A549 (cell line): ENCODE data around the gene SHISA8. TPM values are rescaled to one million over a fixed set of nuclear protein-coding genes. Genes with fewer than 3 reads are reported as not detected.

Experiments
- ATAC-seq, 2 experiments: fragments of 200-7000 bp in 1 of 2; fragments of >200 bp in 1 of 2; cut with Nextera tagmentation in 1 of 2; cut with Tn5 transposase in 1 of 2; 3 replicates each; pipeline versions ENCODE4 v1.8.0 to v1.9.1; 2018 to 2020; ENCODE audit warnings: mild to moderate bottlenecking in 1 of 2, moderate library complexity in 1 of 2
- CTCF ChIA-PET: fragments of 300-600 bp; sonication (Branson Sonifier 250); formaldehyde crosslinking; extraction: SDS; loops from one replicate; lab custom pipeline; 2021; ENCODE audit warnings: antibody characterized with exemption, inconsistent platforms; lab: Yijun Ruan, JAX
- POLR2A ChIA-PET: fragments of 350-600 bp; formaldehyde crosslinking; extraction: SDS; loops from one replicate; lab custom pipeline; 2021; ENCODE audit warnings: antibody characterized with exemption, inconsistent platforms; lab: Yijun Ruan, JAX
- DNase-seq, 2 experiments: peaks; one replicate each; pipeline versions ENCODE4 v3.0.0 to v3.0.0-alpha.2; 2011 to 2016; ENCODE audit warnings: low read depth in 1 of 2, low spot score in 1 of 2
- FAIRE-seq: peaks from 2 replicates; lab custom pipeline; 2011; peaks lifted over from hg19 to GRCh38; lab: Jason Lieb, UNC
- H3K27ac ChIP-seq, 2 experiments: fragments of >200 bp; sonication (Bioruptor Twin); formaldehyde crosslinking; 3 replicates each; pipeline ENCODE4 v1.5.1; 2016 to 2017
- H3K4me1 ChIP-seq: fragments of >200 bp; sonication (Bioruptor Twin); formaldehyde crosslinking; 3 replicates; pipeline ENCODE4 v1.6.1; 2016
- H3K4me2 ChIP-seq: fragments of >200 bp; sonication (Bioruptor Twin); formaldehyde crosslinking; 3 replicates; pipeline ENCODE4 v1.6.1; 2016
- H3K4me3 ChIP-seq: fragments of >200 bp; sonication (Bioruptor Twin); formaldehyde crosslinking; 3 replicates; pipeline ENCODE4 v1.5.1; 2016
- H3K9me3 ChIP-seq: fragments of >200 bp; sonication (Bioruptor Twin); formaldehyde crosslinking; 3 replicates; pipeline ENCODE4 v1.6.1; 2016
- ATOH8 ChIP-seq: fragments of 250-450 bp; sonication (Bioruptor Pico); IDR thresholded peaks from 2 replicates; pipeline ENCODE4 v1.5.0; 2020; ENCODE audit warnings: low read depth, mild to moderate bottlenecking, moderate library complexity
- BHLHE40 ChIP-seq: IDR thresholded peaks from 2 replicates; pipeline ENCODE4 v1.6.1; 2012; ENCODE audit warnings: low read depth, low read length, inconsistent platforms
- CBX8 ChIP-seq: fragments of 200-600 bp; sonication (generic); IDR thresholded peaks from 2 replicates; pipeline ENCODE4 v1.6.1; 2016
- CHD4 ChIP-seq: fragments of 200-600 bp; sonication (generic); IDR thresholded peaks from 2 replicates; pipeline ENCODE4 v1.6.1; 2016; ENCODE audit warnings: antibody characterized with exemption, mild to moderate bottlenecking, borderline replicate concordance
- EHF ChIP-seq: fragments of 250-450 bp; sonication (Bioruptor Pico); IDR thresholded peaks from 2 replicates; pipeline ENCODE4 v1.5.0; 2020; ENCODE audit warnings: mild to moderate bottlenecking
- EHMT2 ChIP-seq: fragments of 200-600 bp; sonication (generic); IDR thresholded peaks from 2 replicates; pipeline ENCODE4 v1.6.1; 2016; ENCODE audit warnings: antibody characterized with exemption, low read depth, mild to moderate bottlenecking, moderate library complexity
- FOSB ChIP-seq: fragments of 250-450 bp; sonication (Bioruptor Pico); IDR thresholded peaks from 2 replicates; pipeline ENCODE4 v1.5.0; 2020; ENCODE audit warnings: mild to moderate bottlenecking, moderate library complexity
- GATA3 ChIP-seq: IDR thresholded peaks from 2 replicates; pipeline ENCODE4 v1.6.1; 2012; ENCODE audit warnings: borderline replicate concordance
- HDAC2 ChIP-seq: fragments of 200-600 bp; sonication (generic); IDR thresholded peaks from 2 replicates; pipeline ENCODE4 v1.6.1; 2016
- HES2 ChIP-seq: fragments of >200 bp; sonication (Bioruptor Twin); formaldehyde crosslinking; IDR thresholded peaks from 2 replicates; pipeline ENCODE4 v1.6.1; 2016
- HMGXB4 ChIP-seq: fragments of 250-450 bp; sonication (Bioruptor Pico); IDR thresholded peaks from 2 replicates; pipeline ENCODE4 v1.5.0; 2021; ENCODE audit warnings: mild to moderate bottlenecking, moderate library complexity, borderline replicate concordance
- HOXA7 ChIP-seq: fragments of 250-450 bp; sonication (Bioruptor Pico); IDR thresholded peaks from 2 replicates; pipeline ENCODE4 v1.5.0; 2020; ENCODE audit warnings: mild to moderate bottlenecking, moderate library complexity
- HOXB5 ChIP-seq: fragments of 250-450 bp; sonication (Bioruptor Pico); IDR thresholded peaks from 2 replicates; pipeline ENCODE4 v1.5.0; 2020; ENCODE audit warnings: mild to moderate bottlenecking, moderate library complexity
- KDM1A ChIP-seq: fragments of 200-600 bp; sonication (generic); IDR thresholded peaks from 2 replicates; pipeline ENCODE4 v1.6.1; 2016; ENCODE audit warnings: low read depth, mild to moderate bottlenecking
- MAFK ChIP-seq: fragments of 450-650 bp; IDR thresholded peaks from 2 replicates; pipeline ENCODE4 v1.6.1; 2014; ENCODE audit not compliant: partially characterized antibody
- NFE2L2 ChIP-seq: fragments of 150-350 bp; conservative IDR thresholded peaks from 2 replicates; pipeline ENCODE4 v1.6.1; 2014; ENCODE audit warnings: low read length
- NPAS2 ChIP-seq: fragments of 250-450 bp; sonication (Bioruptor Pico); IDR thresholded peaks from 2 replicates; pipeline ENCODE4 v1.8.0; 2022; ENCODE audit warnings: mild to moderate bottlenecking, moderate library complexity, borderline replicate concordance
- POLR2AphosphoS2 ChIP-seq: conservative IDR thresholded peaks from 2 replicates; pipeline ENCODE4 v1.6.1; 2012; ENCODE audit warnings: low read length, improper control_type of control experiment, inconsistent platforms
- SREBF2 ChIP-seq: fragments of 450-650 bp; IDR thresholded peaks from 2 replicates; pipeline ENCODE4 v1.6.1; 2014; ENCODE audit warnings: mild to moderate bottlenecking, moderate library complexity
- ZNF302 ChIP-seq: fragments of 250-450 bp; sonication (Bioruptor Pico); IDR thresholded peaks from 2 replicates; pipeline ENCODE4 v1.9.0; 2021; ENCODE audit warnings: inconsistent platforms, mild to moderate bottlenecking, moderate library complexity
- WGBS: methylation state at CpG from one replicate; pipeline ENCODE4 v1.1.6; 2017; ENCODE audit errors: missing lambda C conversion rate; 5-methylcytosine and 5-hydroxymethylcytosine counted together
- polyA plus RNA-seq, 4 experiments: library from polyadenylated mRNA; depleted of rRNA in 3 of 4; stranded (reverse); fragments of >200 nt; fragmentation: RNase III in 1 of 4; extraction: RNeasy Plus Mini Kit Qiagen cat#74134 plus additional on column Dnase treatment in 1 of 4; gene quantifications; 2 replicates in 3 of 4; 3 replicates in 1 of 4; pipeline ENCODE4 v1.2.3, GENCODE V29; 2011 to 2017

SHISA8 gene
- polyA plus RNA-seq, 2 of the 4 experiments (the other 2 are of a cell fraction): 0.15 TPM; not detected in 1

GRCh38 chr22:41910050-41911000 lies 4.5 kb downstream of the SHISA8 start:
- no peak for DNase-seq
- ATAC-seq: no peak
- no peak overlapping the region for H3K4me2 ChIP-seq
- H3K27ac ChIP-seq: no peak overlapping the region
- no peak overlapping the region for H3K4me3 ChIP-seq
- WGBS: 98% methylated on average over 25 of the region's 112 CpGs
- H3K9me3 ChIP-seq: no peaks in the 10 kb centered on the region
- TF ChIP-seq HDAC2 (no peak), CBX8 (no peak), FOSB (CRISPR knock-in tag) (no peak), BHLHE40 (no peak), POLR2AphosphoS2 (no peak), MAFK (no peak)
- ChIA-PET POLR2A (no interaction called here), CTCF (no interaction called here)
- H3K4me1 ChIP-seq: no peaks in the 10 kb centered on the region; the same call in 2 of the 3 replicates
- FAIRE-seq: no peak

- Histone ChIP-seq H3K4me3 (no peak overlapping the region), H3K27ac (no peak overlapping the region), H3K4me1 (no peaks in the 10 kb centered on the region; the same call in 2 of the 3 replicates), H3K9me3 (no peaks in the 10 kb centered on the region), H3K4me2 (no peak overlapping the region)
- DNase-seq: no peak
- 89% methylated on average over 27 of the region's 55 CpGs for WGBS
- ChIA-PET CTCF (interaction anchor here (2.0 kb wide), 1 partner anchor 17 kb away, joined by 11 read pairs; the partner anchor contains the start of gene TNFRSF13C), POLR2A (no interaction called here)
- no peak for ATAC-seq
- FAIRE-seq: no peak
- TF ChIP-seq EHMT2 (no peak), HMGXB4 (no peak)
These were observed 5.4 kb downstream of the SHISA8 start for GRCh38 chr22:41909310-41910049.

- no peak for ATAC-seq
- FAIRE-seq: no peak
These were observed 6.2 kb downstream of the SHISA8 start for GRCh38 chr22:41908411-41909309.

More at GRCh38 chr22:41908411-41909309, 6.2 kb downstream of the SHISA8 start:
- ChIA-PET POLR2A (no interaction called here), CTCF (interaction anchor here (0.5 to 2.0 kb wide), 3 partner anchors 9 to 194 kb away, joined by 3 to 11 read pairs (median 5); partner anchors contain the start of gene TNFRSF13C)
- H3K4me1 ChIP-seq: no peaks in the 10 kb centered on the region
- H3K4me2 ChIP-seq: no peak overlapping the region
- DNase-seq: no peak
- H3K9me3 ChIP-seq: no peaks in the 10 kb centered on the region
- TF ChIP-seq NPAS2 (CRISPR knock-in tag): no peak
- TF ChIP-seq CHD4: no peak
- no peak for TF ChIP-seq HOXA7
- TF ChIP-seq HES2: no peak
- no peak for TF ChIP-seq KDM1A
- no peak for TF ChIP-seq HOXB5 (CRISPR knock-in tag)
- TF ChIP-seq ZNF302 (CRISPR knock-in tag): no peak
- TF ChIP-seq GATA3: no peak
- no peak for TF ChIP-seq NFE2L2
- no peak for TF ChIP-seq ATOH8 (CRISPR knock-in tag)
- no peak for TF ChIP-seq HMGXB4
- TF ChIP-seq EHF (CRISPR knock-in tag): no peak
- no peak for TF ChIP-seq SREBF2
- H3K27ac ChIP-seq: no peak overlapping the region
- H3K4me3 ChIP-seq: no peak overlapping the region
- 89% methylated on average over 4 of the region's 14 CpGs for WGBS
